Activated naive CD8-positive, alpha-beta T cell treated with anti-CD3 and anti-CD28 coated beads, Interleukin-2, amount 50 U/mL, for 16 hours (primary cell): ENCODE results near the gene KRT8.
"Not testable (repeated sequence)": the region's sequence is repeated elsewhere in the genome, so short reads cannot be mapped to it uniquely, and the experiment has no call there.

Source experiments
- DNase-seq: peaks from one replicate; pipeline ENCODE4 v3.0.0-alpha.2; 2020; ENCODE audit warnings: low read depth, low spot score

KRT8 gene

GRCh38 chr12:52874573-52875435 is 30.1 kb downstream of the KRT8 start:
- DNase-seq = no peak

- no peak for DNase-seq
Observed at GRCh38 chr12:52873832-52874572, 30.9 kb downstream of the KRT8 start.

GRCh38 chr12:52873513-52873831 is 31.4 kb downstream of the KRT8 start:
- no peak for DNase-seq

DNA sequence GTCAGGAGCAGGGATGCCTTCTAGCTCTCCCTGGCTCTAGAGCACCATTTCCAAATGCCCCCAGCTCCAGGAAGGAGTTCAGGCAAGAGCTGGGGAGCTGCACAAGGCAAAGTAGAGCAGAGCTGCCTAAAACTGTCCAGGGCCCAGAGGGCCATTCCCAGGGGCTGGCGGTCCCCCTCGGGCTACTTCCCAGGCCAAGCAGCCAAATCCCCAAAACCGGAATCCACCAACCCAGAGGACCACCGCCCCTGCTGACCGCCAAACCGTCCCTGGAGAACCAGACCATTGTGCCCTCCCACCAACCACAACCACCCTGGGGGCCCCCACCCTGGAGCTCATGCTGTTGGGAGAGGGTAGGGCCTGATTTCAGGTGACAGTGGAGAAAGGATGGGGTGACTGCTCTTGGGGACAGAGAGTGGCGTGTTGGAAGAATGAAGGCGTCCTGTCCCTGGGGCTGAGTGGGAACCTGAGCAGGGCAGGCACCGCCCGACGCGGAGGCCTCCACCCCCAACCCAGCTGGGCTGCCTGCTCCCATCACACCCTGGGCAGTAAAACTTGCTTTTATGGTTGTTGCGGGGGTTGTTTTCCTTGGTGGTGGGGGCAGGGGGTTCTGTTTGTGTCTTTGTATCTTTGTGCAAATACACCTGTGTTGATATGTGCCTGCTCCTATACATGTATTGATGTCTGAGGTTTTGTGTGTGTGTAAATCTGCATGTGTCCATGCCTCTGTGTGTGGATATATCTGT is 32.1 kb downstream of the KRT8 start:
- DNase-seq = no peak

- no peak for DNase-seq
Observed at GRCh38 chr12:52871291-52872039, 33.4 kb downstream of the KRT8 start.

DNA sequence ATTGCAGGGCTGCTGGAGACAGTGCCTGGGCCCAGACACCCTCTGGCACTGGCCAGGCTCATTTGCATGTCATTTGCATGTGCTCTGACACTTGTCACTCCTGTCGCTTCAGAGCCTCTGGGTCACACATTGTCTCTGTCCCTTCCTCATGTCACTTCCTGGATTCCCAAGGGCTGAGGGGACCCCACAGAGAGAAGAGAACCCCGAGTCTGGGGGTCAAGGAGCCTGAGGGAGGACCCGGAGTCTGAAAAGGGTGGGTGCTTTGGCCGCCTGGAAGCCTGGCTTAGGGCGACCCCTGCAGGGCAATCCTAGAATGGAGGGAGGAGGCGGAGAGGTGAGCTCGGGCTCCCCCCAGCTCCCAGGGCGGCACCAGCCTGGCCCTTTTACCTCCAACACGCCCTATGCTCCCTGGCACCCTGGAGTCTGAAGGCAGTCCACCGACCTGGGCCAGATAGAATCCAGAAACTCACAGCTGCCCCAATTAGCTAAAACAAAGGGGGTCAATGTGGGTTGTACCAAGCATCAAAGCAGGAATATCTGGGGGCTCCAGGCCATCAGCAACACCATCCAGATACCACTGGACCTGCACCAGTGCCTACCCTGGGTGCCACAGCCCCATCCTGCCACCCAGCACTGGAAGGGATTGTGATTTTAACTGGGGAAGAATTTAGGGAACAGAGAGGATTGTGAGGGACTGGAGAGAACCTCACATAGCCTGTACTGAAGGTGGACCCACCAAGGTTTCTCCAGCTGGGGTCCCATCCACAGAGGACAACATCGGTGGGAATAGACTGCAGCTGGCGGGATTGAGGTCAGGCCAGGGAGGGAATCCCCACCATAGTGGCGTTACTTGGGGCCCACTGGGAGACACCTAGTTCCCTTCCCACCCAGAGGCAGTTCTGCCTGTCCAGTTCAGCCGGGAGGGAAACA is 34.2 kb downstream of the KRT8 start:
- DNase-seq = peak; percentile 68

DNA sequence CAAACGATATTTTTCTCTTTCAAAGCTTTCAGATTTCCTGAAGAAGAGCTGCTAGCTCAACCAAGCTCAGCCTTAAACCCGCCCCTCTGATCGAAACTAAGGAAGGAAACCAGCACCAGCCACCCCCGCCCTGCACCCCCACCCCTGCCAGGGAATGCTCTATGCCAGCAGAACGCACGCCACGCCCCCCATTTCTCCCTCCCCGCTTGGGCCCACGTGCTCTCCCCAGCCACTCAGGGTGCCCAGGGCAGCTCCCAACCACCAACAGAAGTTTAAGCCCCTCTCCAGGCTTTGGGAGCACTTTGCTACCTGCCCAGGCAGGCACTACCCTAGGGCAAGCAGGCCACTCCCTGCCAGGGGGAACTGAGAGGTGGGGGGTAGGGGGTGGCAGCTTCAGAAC is 37.2 kb downstream of the KRT8 start:
- DNase-seq = no peak

- no peak for DNase-seq
Observed at GRCh38 chr12:52867152-52867551, 37.7 kb downstream of the KRT8 start.

GRCh38 chr12:52865090-52865944 is 39.6 kb downstream of the KRT8 start:
- no peak for DNase-seq

- DNase-seq = no peak
Observed at GRCh38 chr12:52862023-52862422, 42.9 kb downstream of the KRT8 start.

- DNase-seq = no peak
Observed at GRCh38 chr12:52861511-52861910, 43.4 kb downstream of the KRT8 start.

GRCh38 chr12:52860102-52860823 is 44.6 kb downstream of the KRT8 start:
- no peak for DNase-seq

GRCh38 chr12:52857500-52857899 is 47.4 kb downstream of the KRT8 start:
- no peak for DNase-seq

DNA sequence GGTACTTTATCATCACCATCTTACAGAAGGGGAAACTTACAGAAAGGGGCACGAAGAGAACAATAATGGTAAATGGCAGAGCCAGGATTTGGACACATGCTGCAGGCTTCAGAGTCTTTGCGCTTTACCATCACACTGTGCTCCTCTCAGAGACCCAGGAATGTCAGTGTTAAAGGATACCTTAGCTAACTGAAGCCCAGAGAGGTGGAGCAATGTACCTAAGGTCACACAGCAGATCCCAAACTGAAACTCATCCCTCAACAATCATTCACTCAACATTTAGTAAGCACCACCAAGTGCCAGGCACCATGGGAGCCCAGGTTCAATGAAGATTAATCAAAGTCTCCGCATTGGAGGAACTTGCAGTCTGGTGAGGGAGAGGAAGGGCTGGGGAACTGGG is 48.1 kb downstream of the KRT8 start:
- DNase-seq = no peak

DNA sequence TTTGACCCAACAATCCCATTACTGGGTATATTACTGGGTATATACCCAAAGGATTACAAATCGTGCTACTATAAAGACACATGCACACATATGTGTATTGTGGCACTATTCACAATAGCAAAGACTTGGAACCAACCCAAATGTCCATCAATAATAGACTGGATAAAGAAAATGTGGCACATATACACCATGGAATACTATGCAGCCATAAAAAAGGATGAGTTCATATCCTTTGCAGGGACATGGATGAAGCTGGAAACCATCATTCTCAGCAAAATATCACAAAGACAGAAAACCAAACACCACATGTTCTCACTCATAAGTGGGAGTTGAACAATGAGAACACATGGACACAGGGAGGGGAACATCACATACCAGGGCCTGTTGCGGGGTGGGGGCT is 48.8 kb downstream of the KRT8 start:
- DNase-seq = not testable (repeated sequence)

GRCh38 chr12:52851787-52852186 is 53.1 kb downstream of the KRT8 start:
- no peak for DNase-seq

- no peak for DNase-seq
Observed at GRCh38 chr12:52850681-52851080, 54.2 kb downstream of the KRT8 start.

- no peak for DNase-seq
Observed at GRCh38 chr12:52849511-52849910, 55.4 kb downstream of the KRT8 start.

- no peak for DNase-seq
Observed at GRCh38 chr12:52848661-52849255, 56.1 kb downstream of the KRT8 start, which contains the start of gene KRT78. KRT78 (minus strand) TSS chr12:52848994; CDS start chr12:52848930, 64 bp downstream.
